HCT116 (cell line): ENCODE data around the gene SPTBN4. TPM values are rescaled to one million over a fixed set of nuclear protein-coding genes. Genes with fewer than 3 reads are reported as not detected.

Experiments used
- ATAC-seq: fragments of 200-7000 bp; cut with Tn5 transposase; 2 replicates; pipeline ENCODE4 v1.9.1; 2020; ENCODE audit warnings: mild to moderate bottlenecking, moderate library complexity
- BruUV-seq: library from RNA; stranded (reverse); fragments of 400-500 nt; replicated peaks from 2 replicates; lab custom pipeline; 2021; lab: Mats Ljungman, UMichigan
- CTCF ChIA-PET: fragments of 300-600 bp; sonication (Branson Sonifier 250); formaldehyde crosslinking; loops from one replicate; lab custom pipeline; 2021; ENCODE audit warnings: antibody characterized with exemption; lab: Charles Lee
- POLR2A ChIA-PET: fragments of 300-600, 350-600 bp; sonication (Branson Sonifier 250); formaldehyde crosslinking; loops from one replicate; lab custom pipeline; 2021; ENCODE audit warnings: antibody characterized with exemption; lab: Charles Lee
- RAD21 ChIA-PET, 2 experiments: fragments of 300-600 bp; sonication (Branson Sonifier 250); formaldehyde crosslinking; loops; one replicate each; lab custom pipeline; 2023; ENCODE audit warnings: low total read pairs in 2 of 2; ENCODE audit not compliant: uncharacterized antibody in 2 of 2, unreplicated experiment in 2 of 2, low non-redundant PET in 1 of 2; lab: Charles Lee
- DNase-seq: peaks from one replicate; pipeline ENCODE4 v3.0.0-alpha.2; 2010; ENCODE audit warnings: low read depth, low spot score
- H2AFZ ChIP-seq: fragments of 200-600 bp; shearing (Covaris generic), sonication (generic); 2 replicates; pipeline ENCODE4 v1.6.1; 2017; ENCODE audit warnings: low read depth, mixed run types, mixed read lengths, antibody characterized with exemption, low read length; ENCODE audit not compliant: poor library complexity, severe bottlenecking
- H3K27ac ChIP-seq: 2 replicates; pipeline ENCODE4 v1.5.1; 2012; ENCODE audit warnings: low read depth, low read length
- H3K27me3 ChIP-seq: fragments of 200-600 bp; sonication (generic); 2 replicates; pipeline ENCODE4 v1.6.1; 2016; ENCODE audit warnings: mixed run types, low read length, mixed read lengths; ENCODE audit not compliant: insufficient read depth
- H3K36me3 ChIP-seq, 2 experiments: fragments of 200-500 bp in 1 of 2; fragments of 200-600 bp in 1 of 2; sonication (Bioruptor generic) in 1 of 2; sonication (generic) in 1 of 2; 2 replicates each; pipeline versions ENCODE4 v1.5.1 to v1.6.1; 2014 to 2016; ENCODE audit warnings: low read length in 2 of 2, inconsistent platforms in 1 of 2, mixed read lengths in 1 of 2, mixed run types in 1 of 2; ENCODE audit not compliant: insufficient read depth in 2 of 2, control insufficient read depth in 1 of 2
- H3K4me1 ChIP-seq, 2 experiments: fragments of 200-600 bp in 1 of 2; sonication (generic) in 1 of 2; 2 replicates each; pipeline versions ENCODE4 v1.5.1 to v1.6.1; 2012 to 2017; ENCODE audit warnings: low read length in 2 of 2, inconsistent platforms in 1 of 2, mild to moderate bottlenecking in 1 of 2, mixed read lengths in 1 of 2, mixed run types in 1 of 2, moderate library complexity in 1 of 2; ENCODE audit not compliant: insufficient read depth in 2 of 2, control insufficient read depth in 1 of 2
- H3K4me2 ChIP-seq: fragments of 200-600 bp; sonication (generic); 2 replicates; pipeline ENCODE4 v1.6.1; 2017; ENCODE audit warnings: mixed run types, low read length, mixed read lengths
- H3K4me3 ChIP-seq, 2 experiments: fragments of 200-600 bp in 1 of 2; sonication (generic) in 1 of 2; replicated peaks in 1 of 2; 2 replicates each; pipeline ENCODE4 v1.5.1; 2011 to 2016; ENCODE audit warnings: low read length in 2 of 2, control low read depth in 1 of 2, low read depth in 1 of 2, mild to moderate bottlenecking in 1 of 2, mixed read lengths in 1 of 2, mixed run types in 1 of 2
- H3K79me2 ChIP-seq: fragments of 200-600 bp; sonication (generic); 2 replicates; pipeline ENCODE4 v1.6.1; 2017; ENCODE audit warnings: mild to moderate bottlenecking, mixed run types, low read length, moderate library complexity, mixed read lengths; ENCODE audit not compliant: insufficient read depth
- H3K9ac ChIP-seq: fragments of 200-600 bp; sonication (generic); 2 replicates; pipeline ENCODE4 v1.6.1; 2016; ENCODE audit warnings: low read length, mixed read lengths
- H3K9me2 ChIP-seq: fragments of 200-600 bp; sonication (generic), shearing (Covaris generic); 2 replicates; pipeline ENCODE4 v1.6.1; 2017; ENCODE audit warnings: mixed run types, mild to moderate bottlenecking, moderate library complexity; ENCODE audit not compliant: insufficient read depth
- H3K9me3 ChIP-seq, 2 experiments: fragments of 200-500 bp in 1 of 2; fragments of 200-600 bp in 1 of 2; sonication (Bioruptor generic) in 1 of 2; sonication (generic) in 1 of 2; 2 replicates each; pipeline ENCODE4 v1.6.1; 2014 to 2017; ENCODE audit warnings: low read length in 2 of 2, mixed read lengths in 2 of 2, inconsistent platforms in 1 of 2, low read depth in 1 of 2, mild to moderate bottlenecking in 1 of 2, mixed run types in 1 of 2, moderate library complexity in 1 of 2; ENCODE audit not compliant: control insufficient read depth in 1 of 2, insufficient read depth in 1 of 2
- H4K20me1 ChIP-seq: fragments of 200-600 bp; sonication (generic), shearing (Covaris generic); 2 replicates; pipeline ENCODE4 v1.6.1; 2017; ENCODE audit warnings: mixed run types, mild to moderate bottlenecking, moderate library complexity; ENCODE audit not compliant: insufficient read depth
- CEBPB ChIP-seq: IDR thresholded peaks from 2 replicates; pipeline ENCODE4 v1.6.1; 2012; ENCODE audit warnings: low read depth
- EZH2phosphoT487 ChIP-seq: fragments of 200-600 bp; IDR thresholded peaks from 2 replicates; pipeline ENCODE4 v1.6.1; 2018; ENCODE audit warnings: antibody characterized with exemption, borderline replicate concordance
- JUND ChIP-seq: IDR thresholded peaks from 2 replicates; pipeline ENCODE4 v1.6.1; 2012
- SP1 ChIP-seq: IDR thresholded peaks from 2 replicates; pipeline ENCODE4 v1.6.1; 2012; ENCODE audit warnings: low read depth
- intact Hi-C: fragments of 100-400 bp; cut with micrococcal nuclease; formaldehyde crosslinking; loops from 2 replicates; pipeline ENCODE4 v1.10.0; 2022
- total RNA-seq: library from RNA; stranded (reverse); gene quantifications from one replicate; pipeline ENCODE4 v1.2.1, GENCODE V29; 2021; ENCODE audit not compliant: unreplicated experiment
- TF ChIP-seq, protein P1 (sequence below): IDR thresholded peaks from 2 replicates; pipeline ENCODE4 v1.6.1; 2012
- TF ChIP-seq, protein P2 (sequence below): IDR thresholded peaks from 2 replicates; pipeline ENCODE4 v1.6.1; 2012
- TF ChIP-seq, protein P3 (sequence below): IDR thresholded peaks from 2 replicates; pipeline ENCODE4 v1.6.1; 2012; ENCODE audit warnings: low read depth

SPTBN4 gene
- total RNA-seq, 1 experiment from 2014 or later = 4.6 TPM

DNA sequence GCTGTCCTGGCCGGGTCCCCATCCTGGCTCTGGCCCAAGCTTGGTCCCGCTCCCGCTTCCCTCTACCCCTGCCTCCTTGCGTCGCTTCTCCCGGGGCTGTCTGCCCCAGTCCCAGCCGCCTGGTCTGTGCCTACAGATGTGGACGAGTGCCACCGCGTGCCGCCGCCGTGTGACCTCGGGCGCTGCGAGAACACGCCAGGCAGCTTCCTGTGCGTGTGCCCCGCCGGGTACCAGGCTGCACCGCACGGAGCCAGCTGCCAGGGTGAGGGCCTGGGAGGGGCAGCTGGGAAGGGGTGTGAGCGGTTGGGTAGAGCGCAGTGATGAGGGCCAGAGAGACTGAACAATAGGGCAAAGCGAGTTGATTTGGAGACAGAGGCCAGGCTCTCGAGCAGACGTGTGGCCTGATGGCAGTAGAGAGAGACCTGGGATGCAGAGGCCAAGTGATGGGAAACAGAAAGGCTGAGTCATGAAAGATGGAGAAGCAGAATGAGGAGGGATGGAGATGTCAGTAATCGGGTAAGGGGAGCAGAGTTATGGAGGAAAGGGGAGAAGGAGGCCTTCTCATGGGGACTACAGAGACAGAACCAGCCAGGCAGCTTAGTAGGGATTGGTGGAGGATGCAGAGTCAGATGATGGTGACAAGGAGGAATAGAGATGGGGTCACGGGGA lies 143.7 kb downstream of the SPTBN4 start:
- Histone ChIP-seq H3K27ac (peak overlapping the region; percentile 64), H4K20me1 (no peaks in the 10 kb centered on the region), H3K27me3 (no peaks in the 10 kb centered on the region), H3K9ac (peak overlapping the region; percentile 74), H3K4me2 (peak overlapping the region; percentile 95), H2AFZ (no peak overlapping the region), H3K4me1 (peaks cover 42 to 97% of the 10 kb centered on the region in 2 experiments), H3K36me3 (peaks cover 3 to 12% of the 10 kb centered on the region in 2 experiments; a peak in 1 of 4 replicates), H3K9me2 (no peaks in the 10 kb centered on the region), H3K4me3 (peak overlapping the region; percentile 61 to 67), H3K79me2 (peaks cover 5% of the 10 kb centered on the region; the same call in 1 of the 2 replicates), H3K9me3 (no peaks in the 10 kb centered on the region)
- no TSS peak for BruUV-seq
- CTCF ChIA-PET = interaction anchor here (1.0 kb wide), 1 partner anchor 24 kb away, joined by 8 read pairs; no protein-coding TSS in a partner anchor
- DNase-seq (no peak), ATAC-seq (no peak)
- RAD21 ChIA-PET = no interaction called here
- TF ChIP-seq, protein P1, sequence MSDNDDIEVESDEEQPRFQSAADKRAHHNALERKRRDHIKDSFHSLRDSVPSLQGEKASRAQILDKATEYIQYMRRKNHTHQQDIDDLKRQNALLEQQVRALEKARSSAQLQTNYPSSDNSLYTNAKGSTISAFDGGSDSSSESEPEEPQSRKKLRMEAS = peak; percentile 86
- TF ChIP-seq, protein P2, sequence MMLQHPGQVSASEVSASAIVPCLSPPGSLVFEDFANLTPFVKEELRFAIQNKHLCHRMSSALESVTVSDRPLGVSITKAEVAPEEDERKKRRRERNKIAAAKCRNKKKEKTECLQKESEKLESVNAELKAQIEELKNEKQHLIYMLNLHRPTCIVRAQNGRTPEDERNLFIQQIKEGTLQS = no peak
- POLR2A ChIA-PET = no interaction called here
- intact Hi-C loops = loop anchor here (5.0 kb wide), 1 partner anchor 388 kb away; no protein-coding TSS in a partner anchor

DNA sequence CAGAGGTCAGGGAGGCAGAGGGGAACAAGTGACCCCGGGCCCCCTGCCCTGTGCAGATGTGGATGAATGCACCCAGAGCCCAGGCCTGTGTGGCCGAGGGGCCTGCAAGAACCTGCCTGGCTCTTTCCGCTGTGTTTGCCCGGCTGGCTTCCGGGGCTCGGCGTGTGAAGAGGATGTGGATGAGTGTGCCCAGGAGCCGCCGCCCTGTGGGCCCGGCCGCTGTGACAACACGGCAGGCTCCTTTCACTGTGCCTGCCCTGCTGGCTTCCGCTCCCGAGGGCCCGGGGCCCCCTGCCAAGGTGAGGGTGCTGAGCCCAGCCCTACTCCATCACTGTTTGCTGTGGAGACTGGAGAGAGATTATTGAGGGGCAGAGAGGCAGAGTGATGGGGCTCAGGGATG lies 144.3 kb downstream of the SPTBN4 start:
- H4K20me1 ChIP-seq = no peaks in the 10 kb centered on the region
- peak overlapping the region; percentile 95 for H3K4me2 ChIP-seq
- peaks cover 3 to 16% of the 10 kb centered on the region in 2 experiments; a peak in 1 of 4 replicates for H3K36me3 ChIP-seq
- H3K27me3 ChIP-seq = no peaks in the 10 kb centered on the region
- H3K9me3 ChIP-seq = no peaks in the 10 kb centered on the region
- no peak for ATAC-seq
- peak overlapping the region; percentile 74 for H3K9ac ChIP-seq
- H3K27ac ChIP-seq = peak overlapping the region; percentile 64
- BruUV-seq = no TSS peak
- intact Hi-C loops = loop anchor here (5.0 kb wide), 1 partner anchor 389 kb away; no protein-coding TSS in a partner anchor
- DNase-seq = no peak
- H2AFZ ChIP-seq = no peak overlapping the region
- ChIA-PET POLR2A (no interaction called here), CTCF (no interaction called here), RAD21 (no interaction called here)
- H3K79me2 ChIP-seq = peaks cover 8% of the 10 kb centered on the region; the same call in 1 of the 2 replicates
- TF ChIP-seq CEBPB (no peak), SP1 (no peak), EZH2phosphoT487 (no peak), JUND (no peak)
- TF ChIP-seq, protein P3, sequence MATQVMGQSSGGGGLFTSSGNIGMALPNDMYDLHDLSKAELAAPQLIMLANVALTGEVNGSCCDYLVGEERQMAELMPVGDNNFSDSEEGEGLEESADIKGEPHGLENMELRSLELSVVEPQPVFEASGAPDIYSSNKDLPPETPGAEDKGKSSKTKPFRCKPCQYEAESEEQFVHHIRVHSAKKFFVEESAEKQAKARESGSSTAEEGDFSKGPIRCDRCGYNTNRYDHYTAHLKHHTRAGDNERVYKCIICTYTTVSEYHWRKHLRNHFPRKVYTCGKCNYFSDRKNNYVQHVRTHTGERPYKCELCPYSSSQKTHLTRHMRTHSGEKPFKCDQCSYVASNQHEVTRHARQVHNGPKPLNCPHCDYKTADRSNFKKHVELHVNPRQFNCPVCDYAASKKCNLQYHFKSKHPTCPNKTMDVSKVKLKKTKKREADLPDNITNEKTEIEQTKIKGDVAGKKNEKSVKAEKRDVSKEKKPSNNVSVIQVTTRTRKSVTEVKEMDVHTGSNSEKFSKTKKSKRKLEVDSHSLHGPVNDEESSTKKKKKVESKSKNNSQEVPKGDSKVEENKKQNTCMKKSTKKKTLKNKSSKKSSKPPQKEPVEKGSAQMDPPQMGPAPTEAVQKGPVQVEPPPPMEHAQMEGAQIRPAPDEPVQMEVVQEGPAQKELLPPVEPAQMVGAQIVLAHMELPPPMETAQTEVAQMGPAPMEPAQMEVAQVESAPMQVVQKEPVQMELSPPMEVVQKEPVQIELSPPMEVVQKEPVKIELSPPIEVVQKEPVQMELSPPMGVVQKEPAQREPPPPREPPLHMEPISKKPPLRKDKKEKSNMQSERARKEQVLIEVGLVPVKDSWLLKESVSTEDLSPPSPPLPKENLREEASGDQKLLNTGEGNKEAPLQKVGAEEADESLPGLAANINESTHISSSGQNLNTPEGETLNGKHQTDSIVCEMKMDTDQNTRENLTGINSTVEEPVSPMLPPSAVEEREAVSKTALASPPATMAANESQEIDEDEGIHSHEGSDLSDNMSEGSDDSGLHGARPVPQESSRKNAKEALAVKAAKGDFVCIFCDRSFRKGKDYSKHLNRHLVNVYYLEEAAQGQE = no peak
- H3K9me2 ChIP-seq = no peaks in the 10 kb centered on the region
- H3K4me3 ChIP-seq = peak overlapping the region; percentile 61 to 67; a peak in 3 of 4 replicates
- peaks cover 48 to 97% of the 10 kb centered on the region in 2 experiments for H3K4me1 ChIP-seq
